ENCODE data around the gene GZF1. TPM values are rescaled to one million over a fixed set of nuclear protein-coding genes. Genes with fewer than 3 reads are reported as not detected.

GZF1 gene
- total and polyA plus RNA-seq, 10 donors, result 3.3 to 17.0 (median 11.2) TPM

GRCh38 chr20:23358563-23358906 is 3.4 kb upstream of the GZF1 start:
- H3K27ac ChIP-seq, result peak overlapping the region; percentile 89 to 99 (median 96)
- H3K9me3 ChIP-seq, result no peaks in the 10 kb centered on the region
- DNase-seq, result no peak
- H3K36me3 ChIP-seq, result peaks cover 0 to 28% (median 20%) of the 10 kb centered on the region in 6 donors
- intact Hi-C loops (cut with DNase I; ENCODE audit: low total_unique reads), result no loop called here
- 31 to 37% (median 34%) methylated on average over 6 of the region's 6 CpGs for WGBS, 5 donors
- H3K4me1 ChIP-seq, result peaks cover 21 to 64% (median 41%) of the 10 kb centered on the region in 6 donors
- no peak for TF ChIP-seq POLR2AphosphoS5 (IDR thresholded peaks at IDR 0.05)
- TF ChIP-seq POLR2A (IDR thresholded peaks at IDR 0.05), result no peak
- no peak for TF ChIP-seq CTCF (IDR thresholded peaks at IDR 0.05 in 8 of 11, conservative IDR thresholded peaks at IDR 0.05 in 3 of 11)
- H3K4me3 ChIP-seq, result peak overlapping the region in 7 of 8 donors; percentile 54 to 77 (median 59)
- no peaks in the 10 kb centered on the region for H3K27me3 ChIP-seq (replicated peaks in 1 of 7)

- Histone ChIP-seq H3K4me3 (peak overlapping the region in 3 of 8 donors; percentile 59 to 77 (median 68)), H3K27me3 (replicated peaks in 1 of 7) (no peaks in the 10 kb centered on the region), H3K36me3 (peaks cover 0 to 23% (median 15%) of the 10 kb centered on the region in 6 donors), H3K4me1 (peaks cover 26 to 68% (median 44%) of the 10 kb centered on the region in 6 donors), H3K9me3 (no peaks in the 10 kb centered on the region), H3K27ac (peak overlapping the region; percentile 89 to 99 (median 96))
- TF ChIP-seq POLR2AphosphoS5 (IDR thresholded peaks at IDR 0.05) (no peak), POLR2A (IDR thresholded peaks at IDR 0.05) (no peak), CTCF (IDR thresholded peaks at IDR 0.05 in 8 of 11, conservative IDR thresholded peaks at IDR 0.05 in 3 of 11) (no peak)
- 73 to 81% (median 78%) methylated on average over 7 of the region's 7 CpGs for WGBS, 5 donors
- no peak for DNase-seq
- intact Hi-C loops (cut with DNase I; ENCODE audit: low total_unique reads), result no loop called here
Observed at GRCh38 chr20:23358923-23359593, 2.9 kb upstream of the GZF1 start.

DNA sequence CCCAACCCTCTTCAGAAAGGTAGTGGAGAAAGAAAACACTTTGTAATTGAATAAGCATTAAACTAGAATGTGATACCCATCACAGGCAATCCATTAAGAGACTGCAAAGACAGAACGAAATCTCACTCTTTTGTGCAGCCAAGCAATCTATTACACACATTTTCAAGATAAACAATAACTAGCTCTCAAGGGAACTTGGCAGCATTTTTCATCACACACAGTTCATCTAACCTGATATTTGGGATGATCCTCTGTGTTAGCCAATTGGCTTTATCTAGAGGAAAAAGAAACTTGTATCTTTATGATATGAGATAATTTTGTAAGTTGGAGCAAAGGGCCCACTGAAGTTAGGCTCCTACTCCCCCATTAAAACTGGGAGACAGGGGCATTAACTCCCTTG is 1.5 kb upstream of the GZF1 start:
- peak overlapping the region in 1 of 8 donors; percentile 96 for H3K4me3 ChIP-seq
- no peak for TF ChIP-seq POLR2AphosphoS5 (IDR thresholded peaks at IDR 0.05)
- no peak for TF ChIP-seq POLR2A (IDR thresholded peaks at IDR 0.05)
- TF ChIP-seq CTCF (IDR thresholded peaks at IDR 0.05 in 8 of 11, conservative IDR thresholded peaks at IDR 0.05 in 3 of 11), result no peak
- H3K27ac ChIP-seq, result peak overlapping the region; percentile 95 to 100 (median 100)
- peaks cover 0 to 23% (median 12%) of the 10 kb centered on the region in 6 donors for H3K36me3 ChIP-seq
- H3K9me3 ChIP-seq, result no peaks in the 10 kb centered on the region
- peaks cover 26 to 81% (median 53%) of the 10 kb centered on the region in 6 donors for H3K4me1 ChIP-seq
- DNase-seq, result no peak
- no peaks in the 10 kb centered on the region for H3K27me3 ChIP-seq (replicated peaks in 1 of 7)
- WGBS, 5 donors, result 85 to 95% (median 92%) methylated on average over 1 of the region's 1 CpG
- intact Hi-C loops (cut with DNase I; ENCODE audit: low total_unique reads), result no loop called here

DNA sequence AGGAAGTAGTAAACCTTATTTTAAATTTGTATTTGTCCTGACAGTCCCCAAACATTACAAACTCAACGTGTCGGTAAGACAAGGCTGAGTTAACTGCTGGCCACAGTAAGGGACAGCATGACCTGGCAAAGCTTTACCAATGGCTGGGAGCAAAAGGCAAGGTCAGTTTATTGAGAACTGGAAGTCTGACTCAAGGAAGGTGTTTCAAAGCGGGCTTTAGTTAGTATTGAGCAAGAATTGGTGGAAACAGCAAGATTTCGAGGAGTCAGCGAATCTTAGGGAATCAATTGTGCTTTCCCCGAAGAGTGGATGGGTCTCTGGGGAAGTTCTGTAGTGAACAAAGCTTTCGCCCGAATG is 885 bp upstream of the GZF1 start:
- 3 to 5% (median 4%) methylated on average over 8 of the region's 8 CpGs for WGBS, 5 donors
- peak overlapping the region; percentile 95 to 100 (median 100) for H3K27ac ChIP-seq
- H3K9me3 ChIP-seq, result no peaks in the 10 kb centered on the region
- H3K4me3 ChIP-seq, result peak overlapping the region; percentile 38 to 96 (median 74)
- H3K36me3 ChIP-seq, result peaks cover 0 to 21% (median 13%) of the 10 kb centered on the region in 6 donors
- H3K27me3 ChIP-seq (replicated peaks in 1 of 7), result no peaks in the 10 kb centered on the region
- no peak for TF ChIP-seq CTCF (IDR thresholded peaks at IDR 0.05 in 8 of 11, conservative IDR thresholded peaks at IDR 0.05 in 3 of 11)
- no peak for TF ChIP-seq POLR2A (IDR thresholded peaks at IDR 0.05)
- TF ChIP-seq POLR2AphosphoS5 (IDR thresholded peaks at IDR 0.05), result no peak
- intact Hi-C loops (cut with DNase I; ENCODE audit: low total_unique reads), result no loop called here
- peaks cover 31 to 81% (median 58%) of the 10 kb centered on the region in 6 donors for H3K4me1 ChIP-seq
- no peak for DNase-seq
